Thyroid gland (tissue), 4 donors: ENCODE measurements around the gene RILPL1.

Experiments
- CTCF ChIP-seq, 6 experiments: fragments of 200-600 bp in 3 of 6; fragments of 450-650 bp in 3 of 6; sonication (generic) in 3 of 6; IDR thresholded peaks; one replicate each; pipeline ENCODE4 v1.5.1; 2016 to 2019; ENCODE audit warnings: antibody characterized with exemption in 6 of 6, mild to moderate bottlenecking in 2 of 6, inconsistent platforms in 1 of 6, moderate library complexity in 1 of 6
- POLR2A ChIP-seq, 2 donors: fragments of 450-650 bp; IDR thresholded peaks; one replicate each; pipeline ENCODE4 v1.6.1; 2017; ENCODE audit warnings: antibody characterized with exemption in 2 of 2, mild to moderate bottlenecking in 2 of 2, moderate library complexity in 1 of 2

- TF ChIP-seq CTCF (IDR thresholded peaks at IDR 0.05) = no peak
- no peak for TF ChIP-seq POLR2A (IDR thresholded peaks at IDR 0.05)
These were observed 3.8 kb downstream of the RILPL1 start for GRCh38 chr12:123529686-123530085.
